HepG2 (cell line): ENCODE data around the gene CDH22. TPM values are rescaled to one million over a fixed set of nuclear protein-coding genes. Genes with fewer than 3 reads are reported as not detected.

Experiments
- ATAC-seq: fragments of 200-7000 bp; cut with Tn5 transposase; 3 replicates; pipeline ENCODE4 v1.9.1; 2020; ENCODE audit warnings: mild to moderate bottlenecking, moderate library complexity
- BruUV-seq: library from RNA; stranded (reverse); fragments of 400-500 nt; replicated peaks from 2 replicates; lab custom pipeline; 2021; lab: Mats Ljungman, UMichigan
- CTCF ChIA-PET: fragments of 300-600 bp; formaldehyde crosslinking; extraction: SDS; loops from one replicate; lab custom pipeline; 2021; ENCODE audit warnings: low total read pairs, inconsistent platforms, low intra/inter-chr PET ratio; lab: Yijun Ruan, JAX
- POLR2A ChIA-PET: fragments of 350-600 bp; sonication (Branson Sonifier 250); formaldehyde crosslinking; loops from one replicate; lab custom pipeline; 2020; ENCODE audit warnings: antibody characterized with exemption, inconsistent platforms; lab: Yijun Ruan, JAX
- DNase-seq: peaks from one replicate; pipeline ENCODE4 v3.0.0-alpha.2; 2015; ENCODE audit warnings: low spot score
- FAIRE-seq: peaks from 3 replicates; lab custom pipeline; 2011; peaks lifted over from hg19 to GRCh38; lab: Jason Lieb, UNC
- H2AFZ ChIP-seq: one replicate; pipeline ENCODE4 v1.6.1; 2011; ENCODE audit warnings: low read length, inconsistent platforms
- H3K27ac ChIP-seq: fragments of 300-600 bp; 3 replicates; pipeline ENCODE4 v1.8.0; 2011; ENCODE audit warnings: mixed run types, mild to moderate bottlenecking, mixed read lengths, low read length, inconsistent platforms; ENCODE audit not compliant: insufficient read depth; ENCODE audit errors: extremely low read length
- H3K27me3 ChIP-seq, 2 experiments: fragments of 200-600 bp in 1 of 2; 2 replicates in 1 of 2; 3 replicates in 1 of 2; pipeline versions ENCODE4 v1.6.0 to v1.8.0; 2011; ENCODE audit warnings: low read length in 2 of 2, mild to moderate bottlenecking in 2 of 2, moderate library complexity in 2 of 2, inconsistent platforms in 1 of 2; ENCODE audit not compliant: insufficient read depth in 2 of 2, control insufficient read depth in 1 of 2
- H3K36me3 ChIP-seq, 2 experiments: fragments of 200-600 bp in 1 of 2; replicated peaks in 1 of 2; 2 replicates in 1 of 2; 3 replicates in 1 of 2; pipeline versions ENCODE4 v1.5.1 to v1.8.0; 2011; ENCODE audit warnings: low read length in 2 of 2, inconsistent platforms in 1 of 2; ENCODE audit not compliant: insufficient read depth in 2 of 2, control insufficient read depth in 1 of 2
- H3K4me1 ChIP-seq: 2 replicates; pipeline ENCODE4 v1.5.1; 2012; ENCODE audit warnings: low read length, inconsistent platforms; ENCODE audit not compliant: insufficient read depth
- H3K4me2 ChIP-seq: 2 replicates; pipeline ENCODE4 v1.6.0; 2011; ENCODE audit warnings: low read depth, low read length, inconsistent platforms
- H3K4me3 ChIP-seq, 3 experiments: fragments of 200-600 bp in 1 of 3; sonication (generic), shearing (Covaris generic) in 1 of 3; replicated peaks in 1 of 3; 2 replicates each; pipeline ENCODE4 v1.5.1; 2011 to 2016; ENCODE audit warnings: low read length in 3 of 3, inconsistent platforms in 2 of 3, low read depth in 2 of 3, mild to moderate bottlenecking in 2 of 3, control low read depth in 1 of 3, mixed read lengths in 1 of 3; ENCODE audit not compliant: insufficient read depth in 1 of 3
- H3K79me2 ChIP-seq: one replicate; pipeline ENCODE4 v1.6.1; 2011; ENCODE audit warnings: low read length, inconsistent platforms; ENCODE audit not compliant: insufficient read depth
- H3K9ac ChIP-seq: 2 replicates; pipeline ENCODE4 v1.6.0; 2011; ENCODE audit warnings: mild to moderate bottlenecking, low read depth, low read length, inconsistent platforms; ENCODE audit not compliant: insufficient read depth
- H3K9me3 ChIP-seq: 2 replicates; pipeline ENCODE4 v1.5.1; 2012; ENCODE audit warnings: mild to moderate bottlenecking, low read length
- H4K20me1 ChIP-seq: 2 replicates; pipeline ENCODE4 v1.6.0; 2011; ENCODE audit warnings: inconsistent platforms, mild to moderate bottlenecking, low read length, moderate library complexity; ENCODE audit not compliant: insufficient read depth
- NR2F6 ChIP-seq, 2 experiments: IDR thresholded peaks; 2 replicates each; pipeline ENCODE4 v1.6.1; 2016; ENCODE audit warnings: antibody characterized with exemption in 1 of 2, mild to moderate bottlenecking in 1 of 2
- ZKSCAN1 ChIP-seq: fragments of 150-350 bp; IDR thresholded peaks from 2 replicates; pipeline ENCODE4 v1.6.1; 2014; ENCODE audit warnings: low read length
- ZNF207 ChIP-seq: fragments of 450-650 bp; IDR thresholded peaks from 2 replicates; pipeline ENCODE4 v1.6.1; 2016; ENCODE audit warnings: antibody characterized with exemption, borderline replicate concordance
- ZNF235 ChIP-seq: sonication (generic); formaldehyde crosslinking; IDR thresholded peaks from 2 replicates; pipeline ENCODE4 v1.8.1; 2023; ENCODE audit warnings: mild to moderate bottlenecking, missing genetic modification reagents, borderline replicate concordance
- ZNF354B ChIP-seq: sonication (generic); formaldehyde crosslinking; IDR thresholded peaks from 2 replicates; pipeline ENCODE4 v1.8.0; 2022; ENCODE audit warnings: mild to moderate bottlenecking, missing genetic modification reagents
- WGBS: methylation state at CpG from one replicate; pipeline ENCODE4 v1.1.6; 2017; ENCODE audit warnings: low lambda C conversion rate; 5-methylcytosine and 5-hydroxymethylcytosine counted together
- in situ Hi-C: cut with HindIII; loops from 2 replicates; pipeline ENCODE4 v1.10.0; 2017; ENCODE audit warnings: low pct_unique_long_range_greater_than_20kb; ENCODE audit not compliant: extremely low pct_ligation_motif_present
- intact Hi-C: fragments of 100-400 bp; cut with micrococcal nuclease; formaldehyde crosslinking; loops from one replicate; pipeline ENCODE4 v1.10.0; 2022; ENCODE audit not compliant: unreplicated experiment
- polyA plus RNA-seq, 8 experiments: library from polyadenylated mRNA; depleted of rRNA in 3 of 8; stranded (reverse) in 7 of 8; unstranded in 1 of 8; fragments of >200 nt; fragmentation: Illumina TruSeq in 4 of 8; extraction: Trizol in 4 of 8; gene quantifications; 2 replicates each; pipeline versions ENCODE4 v1.2.1 to v1.2.3, GENCODE V29; 2011 to 2016; ENCODE audit warnings: low read depth in 4 of 8, missing spikeins in 1 of 8, mixed read lengths in 1 of 8; ENCODE audit not compliant: insufficient read depth in 1 of 8
- total RNA-seq, 5 experiments: library from RNA; depleted of rRNA; stranded (reverse); fragments of >200 nt; fragmentation: Illumina TruSeq; extraction: Trizol; gene quantifications; 2 replicates each; pipeline ENCODE4 v1.2.3, GENCODE V29; 2016; ENCODE audit warnings: low read depth in 1 of 5
- TF ChIP-seq, protein P1 (sequence below): IDR thresholded peaks from 2 replicates; pipeline ENCODE4 v1.6.1; 2016; ENCODE audit warnings: mild to moderate bottlenecking, missing biosample characterization, missing genetic modification reagents
- TF ChIP-seq, protein P2 (sequence below): sonication (generic); formaldehyde crosslinking; IDR thresholded peaks from 2 replicates; pipeline ENCODE4 v1.8.0; 2022; ENCODE audit warnings: mild to moderate bottlenecking, missing genetic modification reagents

The CDH22 gene
- total and polyA plus RNA-seq, 2 of the 13 experiments (the other 11 are each of a cell fraction or from before 2014, with no cell fraction given): not detected

DNA sequence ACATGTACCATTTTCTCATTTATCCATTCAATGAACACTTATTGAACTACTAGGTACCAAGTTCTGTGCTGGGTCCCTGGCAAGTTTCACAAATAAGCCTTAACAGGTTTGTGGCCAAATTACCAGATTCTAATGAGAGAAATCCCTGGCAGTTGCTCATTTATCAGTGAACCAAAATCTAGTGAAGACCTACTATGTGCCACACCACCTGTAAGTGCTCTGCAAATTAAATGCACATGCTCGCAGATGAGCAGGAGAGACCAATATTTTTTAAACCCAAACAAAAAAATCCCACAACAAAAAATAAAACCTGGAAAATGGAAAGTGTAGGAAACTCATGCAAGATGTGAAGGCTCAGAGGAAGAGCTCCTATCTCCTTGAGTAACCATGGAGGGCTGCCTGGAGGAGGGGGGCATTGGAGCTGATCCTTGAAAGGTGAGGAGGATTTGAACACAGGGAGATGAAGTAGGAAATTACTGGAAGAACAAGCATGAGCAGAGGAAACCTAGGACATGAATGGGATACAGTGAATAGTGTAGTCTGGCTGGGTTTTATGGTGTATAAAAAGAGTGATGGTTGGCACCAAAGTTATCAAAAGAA is 48.9 kb downstream of the CDH22 start:
- H3K4me2 ChIP-seq: no peak overlapping the region
- H2AFZ ChIP-seq: no peak overlapping the region
- FAIRE-seq (no peak), ATAC-seq (no peak), DNase-seq (no peak)
- no peaks in the 10 kb centered on the region for H3K4me1 ChIP-seq
- no peak overlapping the region for H3K4me3 ChIP-seq
- ChIA-PET CTCF (no interaction called here), POLR2A (no interaction called here)
- in situ Hi-C loops: no loop called here
- WGBS: 7% methylated on average over 1 of the region's 1 CpG
- H3K27ac ChIP-seq: no peak overlapping the region
- H3K27me3 ChIP-seq: peaks cover 4 to 13% of the 10 kb centered on the region in 2 experiments; a peak in 3 of 5 replicates
- no peak for TF ChIP-seq ZNF235
- no peak for TF ChIP-seq NR2F6 (IDR thresholded peaks at IDR 0.05)
- TF ChIP-seq NR2F6 (CRISPR knock-in tag; IDR thresholded peaks at IDR 0.05): no peak
- peak; percentile 50; the same call in 1 of the 2 replicates for TF ChIP-seq ZKSCAN1
- no peak for TF ChIP-seq ZNF354B
- no peak for TF ChIP-seq ZNF207
- TF ChIP-seq, protein P1, sequence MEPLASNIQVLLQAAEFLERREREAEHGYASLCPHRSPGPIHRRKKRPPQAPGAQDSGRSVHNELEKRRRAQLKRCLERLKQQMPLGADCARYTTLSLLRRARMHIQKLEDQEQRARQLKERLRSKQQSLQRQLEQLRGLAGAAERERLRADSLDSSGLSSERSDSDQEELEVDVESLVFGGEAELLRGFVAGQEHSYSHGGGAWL (CRISPR knock-in tag): no peak
- TF ChIP-seq, protein P2, sequence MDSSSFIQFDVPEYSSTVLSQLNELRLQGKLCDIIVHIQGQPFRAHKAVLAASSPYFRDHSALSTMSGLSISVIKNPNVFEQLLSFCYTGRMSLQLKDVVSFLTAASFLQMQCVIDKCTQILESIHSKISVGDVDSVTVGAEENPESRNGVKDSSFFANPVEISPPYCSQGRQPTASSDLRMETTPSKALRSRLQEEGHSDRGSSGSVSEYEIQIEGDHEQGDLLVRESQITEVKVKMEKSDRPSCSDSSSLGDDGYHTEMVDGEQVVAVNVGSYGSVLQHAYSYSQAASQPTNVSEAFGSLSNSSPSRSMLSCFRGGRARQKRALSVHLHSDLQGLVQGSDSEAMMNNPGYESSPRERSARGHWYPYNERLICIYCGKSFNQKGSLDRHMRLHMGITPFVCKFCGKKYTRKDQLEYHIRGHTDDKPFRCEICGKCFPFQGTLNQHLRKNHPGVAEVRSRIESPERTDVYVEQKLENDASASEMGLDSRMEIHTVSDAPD: no peak
- no peaks in the 10 kb centered on the region for H3K79me2 ChIP-seq
- H3K9me3 ChIP-seq: no peaks in the 10 kb centered on the region
- no peaks in the 10 kb centered on the region for H3K36me3 ChIP-seq
- intact Hi-C loops: no loop called here
- BruUV-seq: no TSS peak
- no peak overlapping the region for H3K9ac ChIP-seq
- no peaks in the 10 kb centered on the region for H4K20me1 ChIP-seq
